ENCODE measurements around the gene OR4C3. TPM values are rescaled to one million over a fixed set of nuclear protein-coding genes. Genes with fewer than 3 reads are reported as not detected.
"Not testable (repeated sequence)": the region's sequence is repeated elsewhere in the genome, so short reads cannot be mapped to it uniquely, and the experiment has no call there.

Gene OR4C3
- not detected for polyA plus RNA-seq

DNA sequence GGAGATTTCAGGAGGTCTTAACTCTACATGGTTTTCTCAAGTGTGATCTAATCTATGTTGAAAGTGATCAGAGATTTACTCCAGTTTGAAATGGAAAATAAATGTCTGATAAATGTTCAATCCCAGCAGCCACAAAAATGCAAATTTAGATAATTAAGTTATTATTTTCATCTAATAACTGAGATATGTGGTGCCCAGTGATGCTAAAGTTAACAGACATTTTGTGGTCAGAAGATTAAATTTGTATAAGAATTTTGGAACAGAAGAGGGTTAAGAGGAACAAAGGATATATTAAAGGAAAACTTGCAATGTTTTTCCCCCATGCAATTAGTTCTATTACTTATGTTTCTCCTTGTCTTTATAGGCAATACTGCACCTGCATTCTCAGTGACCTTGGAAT is at the start of gene OR4C3:
OR4C3 (plus strand) TSS at position 301 of the 400 bp plus-strand sequence. CDS start 102 bp downstream, outside the sequence.
- not testable (repeated sequence) for DNase-seq; H3K9me3 Mint-ChIP-seq; H3K36me3 Mint-ChIP-seq; H3K27me3 Mint-ChIP-seq (ENCODE audit: low read depth in 3 of 3)
- peaks cover 11 to 15% of the 10 kb centered on the region in 2 donors for H3K4me1 Mint-ChIP-seq
- H3K4me3 Mint-ChIP-seq: peak within 1 kb of the TSS in 2 of 5 donors; percentile 46 to 50
- H3K27ac Mint-ChIP-seq: peak within 1 kb of the TSS in 2 of 6 donors; percentile 12 to 42

DNA sequence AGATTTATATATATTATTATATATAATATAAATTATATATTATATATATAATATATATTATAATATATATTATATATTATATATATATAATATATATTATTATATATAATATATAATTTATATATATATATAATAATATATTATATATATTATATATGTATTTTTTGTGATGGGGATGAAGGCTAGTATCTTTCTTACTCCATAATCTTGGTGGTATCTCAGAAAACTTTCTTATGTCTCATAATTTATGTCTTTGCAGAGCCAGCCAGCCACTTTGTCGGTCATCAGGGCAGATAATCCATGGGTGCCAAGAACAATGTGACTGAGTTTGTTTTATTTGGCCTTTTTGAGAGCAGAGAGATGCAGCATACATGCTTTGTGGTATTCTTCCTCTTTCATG is 18.8 kb upstream of the OR4C3 start, which contains the start of gene OR4S1:
OR4S1 (plus strand) TSS at position 301 of the 400 bp plus-strand sequence; CDS start at position 301, 0 bp downstream.
- Mint-ChIP-seq H3K4me3 (no peak within 1 kb of the TSS), H3K4me1 (no peaks in the 10 kb centered on the region), H3K27ac (no peak within 1 kb of the TSS), H3K9me3 (peaks cover 0 to 2% (median 0%) of the 10 kb centered on the region in 6 donors), H3K36me3 (no peaks in the 10 kb centered on the region), H3K27me3 (ENCODE audit: low read depth in 3 of 3) (peaks cover 1 to 6% (median 2%) of the 10 kb centered on the region in 3 donors)
- DNase-seq: no peak

DNA sequence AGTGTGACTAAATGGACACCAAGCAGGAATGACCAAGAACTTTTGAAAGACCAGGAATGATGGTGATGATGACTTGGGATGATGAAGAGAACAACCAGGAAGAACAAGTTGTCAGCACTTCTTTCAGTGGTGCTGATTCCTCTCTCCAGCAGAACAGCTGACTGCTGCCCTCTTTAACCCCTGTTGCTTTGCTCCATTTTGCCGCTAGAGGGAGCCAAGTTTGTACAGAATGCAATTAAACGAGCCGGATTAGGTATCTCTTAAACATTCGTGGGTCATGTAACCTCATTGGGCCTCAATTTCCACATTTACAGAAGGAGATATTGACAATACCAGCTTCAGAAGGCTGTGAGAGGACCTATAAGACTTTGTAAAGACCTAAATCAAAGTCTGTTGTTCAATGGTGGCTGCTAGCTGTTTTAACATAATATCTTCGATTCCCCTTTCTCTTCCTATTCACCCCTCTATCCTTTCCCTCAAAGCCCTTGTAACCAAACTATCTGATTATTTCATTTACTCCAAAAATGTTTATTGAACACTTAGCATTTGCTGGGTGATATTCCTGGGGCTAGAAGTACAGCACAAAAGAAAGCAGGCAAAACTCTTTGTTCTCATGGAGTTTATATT is 16.8 kb upstream of the OR4C3 start:
- peak; percentile 6 to 45 (median 8) for DNase-seq
- H3K4me3 Mint-ChIP-seq: no peak overlapping the region
- no peaks in the 10 kb centered on the region for H3K36me3 Mint-ChIP-seq
- H3K4me1 Mint-ChIP-seq: no peaks in the 10 kb centered on the region
- H3K27ac Mint-ChIP-seq: no peak overlapping the region
- no peaks in the 10 kb centered on the region for H3K9me3 Mint-ChIP-seq
- H3K27me3 Mint-ChIP-seq (ENCODE audit: low read depth in 3 of 3): peaks cover 0 to 6% (median 1%) of the 10 kb centered on the region in 3 donors

DNA sequence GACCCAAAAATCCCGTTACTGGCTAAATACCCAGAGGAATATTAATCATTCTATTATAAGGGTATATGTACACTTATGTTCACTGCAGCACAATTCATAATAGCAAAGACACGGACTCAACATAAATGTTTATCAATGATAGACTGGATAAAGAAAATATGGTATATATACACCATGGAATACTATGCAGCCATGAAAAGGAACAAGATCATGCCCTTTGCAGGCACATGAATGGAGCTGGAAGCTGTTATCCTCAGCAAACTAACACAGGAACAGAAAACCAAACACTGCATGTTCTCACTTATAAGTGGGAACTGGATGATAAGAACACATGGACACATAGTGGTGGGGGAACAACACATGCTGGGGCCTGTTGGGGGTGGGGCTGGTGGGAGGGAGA is 11.1 kb upstream of the OR4C3 start:
- not testable (repeated sequence) for DNase-seq; H3K27me3 Mint-ChIP-seq (ENCODE audit: low read depth in 3 of 3); H3K4me3 Mint-ChIP-seq; H3K36me3 Mint-ChIP-seq; H3K27ac Mint-ChIP-seq; H3K4me1 Mint-ChIP-seq; H3K9me3 Mint-ChIP-seq

DNA sequence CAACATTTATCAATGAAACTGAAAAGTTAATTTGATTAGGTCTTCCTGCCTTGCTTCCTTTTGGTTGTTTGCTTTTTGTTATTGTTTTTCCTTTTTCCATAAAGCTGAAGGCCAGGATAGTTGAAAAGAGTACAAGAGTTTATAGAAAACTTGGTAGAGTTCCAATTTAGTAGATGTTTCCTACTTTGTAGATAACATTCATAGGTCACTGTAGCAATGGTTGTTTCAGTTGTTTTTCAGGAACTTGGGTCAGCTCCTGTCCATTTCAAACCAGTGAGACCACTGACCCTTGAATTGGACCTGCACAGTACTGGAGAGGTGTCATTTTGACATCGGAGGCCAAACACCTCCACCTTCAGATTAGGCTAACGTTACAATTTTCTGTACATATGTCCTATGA is 4.9 kb upstream of the OR4C3 start:
- not testable (repeated sequence) for H3K4me1 Mint-ChIP-seq; H3K9me3 Mint-ChIP-seq; H3K27me3 Mint-ChIP-seq (ENCODE audit: low read depth in 3 of 3); H3K4me3 Mint-ChIP-seq; H3K27ac Mint-ChIP-seq; DNase-seq; H3K36me3 Mint-ChIP-seq

DNA sequence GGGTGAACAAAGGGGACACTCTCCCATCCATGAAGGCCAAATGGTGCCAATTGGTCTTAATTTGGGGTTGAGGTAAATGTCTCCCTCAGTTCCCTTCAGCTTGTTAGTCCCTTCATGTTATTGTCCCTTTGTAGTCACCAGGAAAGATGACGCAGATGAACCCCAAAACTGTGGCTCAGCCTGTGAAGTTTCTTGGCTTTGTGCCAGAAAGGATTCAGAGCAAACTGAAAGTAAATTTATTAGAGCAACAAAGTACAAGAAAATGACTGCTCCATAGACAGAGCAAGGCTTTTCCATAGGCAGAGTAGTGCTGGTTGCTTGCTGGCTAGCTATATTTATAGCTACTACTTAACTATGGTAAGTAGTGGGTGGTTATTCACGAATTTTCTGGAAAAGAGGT is 16.7 kb downstream of the OR4C3 start:
- H3K4me3 Mint-ChIP-seq: peak overlapping the region in 1 of 5 donors; percentile 63
- peaks cover 0 to 12% (median 5%) of the 10 kb centered on the region in 6 donors for H3K9me3 Mint-ChIP-seq
- H3K27ac Mint-ChIP-seq: no peak overlapping the region
- peaks cover 0 to 5% (median 0%) of the 10 kb centered on the region in 3 donors for H3K36me3 Mint-ChIP-seq
- peaks cover 0 to 8% of the 10 kb centered on the region in 2 donors for H3K4me1 Mint-ChIP-seq
- peak in 1 of 3 donors; percentile 30 for DNase-seq
- H3K27me3 Mint-ChIP-seq (ENCODE audit: low read depth in 3 of 3): peaks cover 2 to 7% (median 4%) of the 10 kb centered on the region in 3 donors

DNA sequence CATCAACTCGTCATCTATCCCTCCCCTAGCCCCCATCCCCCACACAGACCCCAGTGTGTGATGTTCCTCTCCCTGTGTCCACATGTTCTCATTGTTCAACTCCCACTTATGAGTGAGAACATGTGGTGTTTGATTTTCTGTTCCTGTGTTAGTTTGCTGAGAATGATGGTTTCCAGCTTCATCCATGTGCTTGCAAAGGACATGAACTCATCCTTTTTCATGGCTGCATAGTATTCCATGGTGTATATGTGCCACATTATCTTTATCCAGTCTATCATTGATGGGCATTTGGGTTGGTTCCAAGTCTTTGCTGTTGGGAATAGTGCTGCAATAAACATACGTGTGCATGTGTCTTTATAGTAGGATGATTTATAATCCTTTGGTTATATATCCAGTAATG is 17.8 kb downstream of the OR4C3 start:
- not testable (repeated sequence) for H3K27me3 Mint-ChIP-seq (ENCODE audit: low read depth in 3 of 3); H3K4me3 Mint-ChIP-seq; H3K27ac Mint-ChIP-seq; DNase-seq; H3K36me3 Mint-ChIP-seq
- Mint-ChIP-seq H3K4me1 (peaks cover 0 to 12% of the 10 kb centered on the region in 2 donors), H3K9me3 (peaks cover 0 to 16% (median 7%) of the 10 kb centered on the region in 6 donors)

DNA sequence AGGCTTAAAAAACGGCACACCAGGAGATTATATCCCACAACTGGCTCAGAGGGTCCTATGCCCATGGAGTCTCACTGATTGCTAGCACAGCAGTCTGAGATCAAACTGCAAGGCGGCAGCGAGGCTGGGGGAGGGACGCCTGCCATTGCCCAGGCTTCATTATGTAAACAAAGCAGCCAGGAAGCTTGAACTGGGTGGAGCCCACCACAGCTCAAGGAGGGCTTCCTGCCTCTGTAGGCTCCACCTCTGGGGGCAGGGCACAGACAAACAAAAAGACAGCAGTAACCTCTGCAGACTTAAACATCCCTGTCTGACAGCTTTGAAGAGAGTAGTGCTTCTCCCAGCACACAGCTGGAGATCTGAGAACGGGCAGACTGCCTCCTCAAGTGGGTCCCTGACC is 21.6 kb downstream of the OR4C3 start:
- H3K36me3 Mint-ChIP-seq; H3K27me3 Mint-ChIP-seq (ENCODE audit: low read depth in 3 of 3); DNase-seq: not testable (repeated sequence)
- Mint-ChIP-seq H3K4me3 (peak overlapping the region in 2 of 5 donors; percentile 20 to 41), H3K9me3 (peaks cover 4 to 36% (median 9%) of the 10 kb centered on the region in 6 donors), H3K27ac (peak overlapping the region in 2 of 6 donors; percentile 74 to 76), H3K4me1 (peaks cover 0 to 12% of the 10 kb centered on the region in 2 donors)

DNA sequence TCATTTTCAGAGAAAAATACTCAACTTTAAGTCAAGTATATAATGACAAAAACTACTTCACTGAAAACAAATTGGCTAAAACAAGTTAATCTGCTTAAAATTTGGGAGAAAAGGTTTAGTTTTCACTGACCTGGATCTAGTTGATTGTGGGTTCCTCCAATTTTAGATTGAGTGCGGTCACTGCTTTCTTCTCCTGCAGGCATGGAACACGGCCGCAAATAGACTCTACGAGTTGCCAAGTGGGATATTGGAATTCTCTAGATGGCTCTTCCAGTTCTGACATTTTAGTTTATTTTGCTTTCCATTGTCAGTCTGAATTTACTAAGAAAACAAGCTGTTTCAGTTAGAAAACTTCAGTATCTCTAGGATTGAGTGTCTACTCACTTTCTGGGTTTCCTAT is 29.3 kb downstream of the OR4C3 start:
- Mint-ChIP-seq H3K4me3 (no peak overlapping the region), H3K27me3 (ENCODE audit: low read depth in 3 of 3) (peaks cover 0 to 3% (median 2%) of the 10 kb centered on the region in 3 donors), H3K9me3 (peaks cover 0 to 23% (median 4%) of the 10 kb centered on the region in 6 donors), H3K27ac (no peak overlapping the region), H3K36me3 (no peaks in the 10 kb centered on the region), H3K4me1 (no peaks in the 10 kb centered on the region)
- DNase-seq: no peak

DNA sequence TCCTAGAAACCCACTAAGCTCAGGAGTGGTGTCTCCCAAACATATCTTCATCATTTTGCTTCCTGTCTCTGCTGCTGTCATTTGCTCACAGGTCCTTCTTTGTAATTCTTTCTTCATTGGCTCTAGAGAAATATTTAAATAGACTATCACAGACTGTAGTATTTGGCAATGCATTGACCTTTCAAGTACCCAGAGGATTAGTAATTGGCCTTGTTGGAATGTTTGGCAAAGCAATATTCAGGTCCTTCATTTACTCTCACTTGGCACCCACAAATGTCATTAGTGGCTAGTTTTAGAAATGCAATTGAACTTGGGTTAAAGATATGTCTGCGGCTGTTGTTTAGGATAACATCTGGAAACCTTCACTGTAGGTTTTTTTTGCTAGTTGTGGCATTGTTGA is 30.0 kb downstream of the OR4C3 start:
- DNase-seq: no peak
- Mint-ChIP-seq H3K36me3 (no peaks in the 10 kb centered on the region), H3K27me3 (ENCODE audit: low read depth in 3 of 3) (peaks cover 0 to 3% (median 2%) of the 10 kb centered on the region in 3 donors), H3K4me3 (no peak overlapping the region), H3K4me1 (no peaks in the 10 kb centered on the region), H3K27ac (no peak overlapping the region), H3K9me3 (peaks cover 0 to 18% (median 4%) of the 10 kb centered on the region in 6 donors)

DNA sequence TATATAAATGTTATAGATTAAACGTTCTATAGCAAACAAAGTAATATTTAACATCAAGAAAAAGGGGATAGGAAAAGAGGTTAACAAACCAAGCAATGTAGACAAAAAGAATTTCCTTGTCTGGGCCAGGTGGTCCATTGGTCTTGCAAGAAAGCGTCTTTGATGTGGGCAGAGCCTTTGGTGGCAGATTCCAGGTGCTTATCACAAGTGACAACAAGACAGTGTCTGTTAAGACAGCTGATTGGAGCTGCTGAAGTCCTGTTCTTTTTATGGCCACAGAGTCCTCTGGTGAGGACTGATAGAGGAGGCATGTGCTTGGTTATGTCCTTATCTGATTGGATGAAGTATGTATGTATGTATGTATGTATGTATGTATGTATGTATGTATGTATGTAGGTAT is 36.6 kb downstream of the OR4C3 start:
- not testable (repeated sequence) for H3K4me1 Mint-ChIP-seq; H3K27me3 Mint-ChIP-seq (ENCODE audit: low read depth in 3 of 3); H3K4me3 Mint-ChIP-seq; DNase-seq; H3K36me3 Mint-ChIP-seq; H3K27ac Mint-ChIP-seq
- peaks cover 2 to 15% (median 7%) of the 10 kb centered on the region in 6 donors for H3K9me3 Mint-ChIP-seq

DNA sequence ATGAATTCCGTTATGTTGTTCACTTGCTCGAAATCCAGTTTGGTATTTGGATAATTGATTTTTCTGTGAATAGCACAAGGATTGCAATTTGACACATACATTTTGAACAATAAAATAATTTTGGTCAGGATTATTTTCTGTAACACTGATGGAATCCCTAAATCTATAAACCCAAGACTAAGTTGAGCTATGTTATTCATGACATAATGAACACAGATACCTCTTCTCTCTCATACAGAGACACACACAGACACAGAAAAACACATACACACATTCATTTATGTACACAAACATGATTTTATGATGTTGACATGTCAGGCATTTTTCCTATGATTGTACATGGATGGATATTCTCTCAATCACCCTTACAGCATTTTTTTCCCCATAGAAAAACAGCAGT is 41.6 kb downstream of the OR4C3 start, which contains the start of gene OR4C5:
OR4C5 (minus strand) TSS at position 101 of the 400 bp plus-strand sequence; CDS start at position 101, 0 bp downstream.
- peaks cover 0 to 10% (median 4%) of the 10 kb centered on the region in 6 donors for H3K9me3 Mint-ChIP-seq
- no peaks in the 10 kb centered on the region for H3K4me1 Mint-ChIP-seq
- DNase-seq: no peak
- H3K4me3 Mint-ChIP-seq: no peak within 1 kb of the TSS
- no peaks in the 10 kb centered on the region for H3K36me3 Mint-ChIP-seq
- peaks cover 0 to 3% (median 0%) of the 10 kb centered on the region in 3 donors for H3K27me3 Mint-ChIP-seq (ENCODE audit: low read depth in 3 of 3)
- H3K27ac Mint-ChIP-seq: no peak within 1 kb of the TSS
